LNCaP clone FGC (cell line): ENCODE results near the gene ACTN1.

ENCODE experiments used
- DNase-seq: peaks from one replicate; pipeline ENCODE4 v3.0.0-alpha.2; 2011; ENCODE audit warnings: low read depth
- H3K4me3 ChIP-seq: 2 replicates; pipeline ENCODE4 v1.5.1; 2011; ENCODE audit warnings: mild to moderate bottlenecking, low read depth, low read length, control low read depth
- TF ChIP-seq, protein P1 (sequence below): IDR thresholded peaks from 2 replicates; pipeline ENCODE4 v1.5.1; 2012; ENCODE audit warnings: mild to moderate bottlenecking; ENCODE audit not compliant: control insufficient read depth, insufficient read depth; ENCODE audit errors: extremely low read depth

ACTN1 gene

DNA sequence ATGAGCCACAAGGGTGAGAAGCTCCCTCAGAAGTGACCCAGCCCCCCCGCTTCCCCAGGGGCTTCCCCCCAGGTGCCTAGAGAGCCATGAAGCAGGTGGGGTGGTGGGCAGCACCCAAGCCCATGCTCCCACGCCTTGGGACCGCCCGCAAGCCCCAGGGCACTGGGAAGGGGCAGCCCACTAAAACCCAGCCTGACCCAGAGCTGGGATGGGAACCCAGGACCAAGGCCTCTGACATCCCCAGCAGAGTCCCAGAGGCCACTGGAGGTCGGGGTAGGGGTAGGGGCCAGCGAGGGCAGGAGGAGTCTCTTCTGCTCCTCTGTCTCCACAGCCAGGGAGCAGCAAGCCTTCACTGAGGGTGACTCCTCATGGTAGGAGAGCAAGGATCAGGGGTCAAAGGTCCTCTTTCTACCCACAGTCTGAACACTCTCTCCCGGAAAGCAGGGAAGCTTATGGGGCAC, 99.8 kb downstream of the ACTN1 start:
- H3K4me3 ChIP-seq = no peak overlapping the region
- DNase-seq = no peak
- TF ChIP-seq, protein P1, sequence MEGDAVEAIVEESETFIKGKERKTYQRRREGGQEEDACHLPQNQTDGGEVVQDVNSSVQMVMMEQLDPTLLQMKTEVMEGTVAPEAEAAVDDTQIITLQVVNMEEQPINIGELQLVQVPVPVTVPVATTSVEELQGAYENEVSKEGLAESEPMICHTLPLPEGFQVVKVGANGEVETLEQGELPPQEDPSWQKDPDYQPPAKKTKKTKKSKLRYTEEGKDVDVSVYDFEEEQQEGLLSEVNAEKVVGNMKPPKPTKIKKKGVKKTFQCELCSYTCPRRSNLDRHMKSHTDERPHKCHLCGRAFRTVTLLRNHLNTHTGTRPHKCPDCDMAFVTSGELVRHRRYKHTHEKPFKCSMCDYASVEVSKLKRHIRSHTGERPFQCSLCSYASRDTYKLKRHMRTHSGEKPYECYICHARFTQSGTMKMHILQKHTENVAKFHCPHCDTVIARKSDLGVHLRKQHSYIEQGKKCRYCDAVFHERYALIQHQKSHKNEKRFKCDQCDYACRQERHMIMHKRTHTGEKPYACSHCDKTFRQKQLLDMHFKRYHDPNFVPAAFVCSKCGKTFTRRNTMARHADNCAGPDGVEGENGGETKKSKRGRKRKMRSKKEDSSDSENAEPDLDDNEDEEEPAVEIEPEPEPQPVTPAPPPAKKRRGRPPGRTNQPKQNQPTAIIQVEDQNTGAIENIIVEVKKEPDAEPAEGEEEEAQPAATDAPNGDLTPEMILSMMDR = no peak

DNA sequence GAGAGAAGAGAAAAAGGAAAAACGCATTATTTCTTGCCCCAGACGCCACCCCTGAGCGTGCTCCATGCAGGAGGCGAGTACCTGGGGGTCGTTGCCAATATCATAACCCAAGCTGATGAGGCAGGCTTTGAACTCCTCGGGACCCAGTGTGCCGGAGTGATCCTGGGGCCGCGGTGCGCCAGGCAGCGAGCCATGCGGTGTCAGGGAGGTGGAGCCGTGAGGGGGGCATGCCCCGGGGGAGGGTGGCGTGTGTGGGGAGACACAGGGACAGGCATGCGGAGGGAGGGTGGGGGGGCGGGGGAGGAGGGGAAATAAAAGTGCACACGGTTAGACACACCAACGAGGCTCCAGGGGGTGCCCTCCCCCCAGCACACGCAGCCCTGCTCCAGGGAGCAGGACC, 100.2 kb downstream of the ACTN1 start:
- H3K4me3 ChIP-seq = no peak overlapping the region
- DNase-seq = no peak
- TF ChIP-seq, protein P1 = no peak

DNA sequence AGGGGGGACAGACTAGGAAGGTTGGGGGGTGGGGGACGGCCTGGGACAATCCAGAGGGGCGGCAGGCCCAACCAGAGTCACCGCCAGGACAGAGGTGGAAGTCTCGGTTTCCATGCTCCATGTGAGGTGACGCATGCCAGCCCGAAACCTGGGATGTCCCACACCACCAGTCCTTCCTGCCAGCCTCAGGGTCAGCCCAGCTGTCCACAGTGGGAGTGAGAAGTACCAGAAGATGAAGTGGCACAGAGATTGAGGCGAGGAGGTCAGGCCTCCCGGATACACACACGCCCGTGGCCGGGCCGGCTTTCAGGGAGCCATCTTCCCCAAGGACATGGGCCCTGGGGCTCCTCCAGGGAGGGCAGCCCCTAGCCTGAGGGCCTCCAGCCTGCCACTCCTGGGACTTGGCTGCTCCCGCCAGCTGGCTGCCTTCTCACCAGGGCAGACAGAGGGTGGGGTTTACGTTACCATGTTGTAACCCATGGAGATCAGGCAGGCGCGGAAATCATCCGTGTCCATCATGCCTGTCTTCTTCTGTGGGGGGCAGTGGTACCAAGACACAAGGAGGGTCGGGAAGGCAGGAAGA, 101.0 kb downstream of the ACTN1 start:
- no peak for DNase-seq
- TF ChIP-seq, protein P1 = no peak
- no peak overlapping the region for H3K4me3 ChIP-seq

DNA sequence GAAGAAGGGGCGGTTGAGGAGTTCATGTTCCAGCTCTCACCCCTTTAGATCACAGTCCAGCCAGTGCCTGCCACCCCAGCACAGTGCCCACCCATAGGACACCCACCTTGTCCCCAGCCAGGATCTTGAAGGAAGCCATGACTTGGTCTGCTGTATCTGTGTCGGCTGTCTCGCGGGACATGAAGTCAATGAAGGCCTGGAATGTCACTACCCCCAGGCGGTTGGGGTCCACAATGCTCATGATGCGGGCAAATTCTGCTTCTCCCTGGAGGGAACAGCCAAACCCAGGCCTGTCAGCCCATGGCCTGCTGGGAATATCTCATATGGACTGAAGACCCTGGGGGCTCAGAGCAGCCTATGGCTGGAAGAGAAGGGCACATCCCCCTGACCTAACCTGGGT, 102.1 kb downstream of the ACTN1 start:
- no peak for DNase-seq
- no peak overlapping the region for H3K4me3 ChIP-seq
- TF ChIP-seq, protein P1 = no peak

DNA sequence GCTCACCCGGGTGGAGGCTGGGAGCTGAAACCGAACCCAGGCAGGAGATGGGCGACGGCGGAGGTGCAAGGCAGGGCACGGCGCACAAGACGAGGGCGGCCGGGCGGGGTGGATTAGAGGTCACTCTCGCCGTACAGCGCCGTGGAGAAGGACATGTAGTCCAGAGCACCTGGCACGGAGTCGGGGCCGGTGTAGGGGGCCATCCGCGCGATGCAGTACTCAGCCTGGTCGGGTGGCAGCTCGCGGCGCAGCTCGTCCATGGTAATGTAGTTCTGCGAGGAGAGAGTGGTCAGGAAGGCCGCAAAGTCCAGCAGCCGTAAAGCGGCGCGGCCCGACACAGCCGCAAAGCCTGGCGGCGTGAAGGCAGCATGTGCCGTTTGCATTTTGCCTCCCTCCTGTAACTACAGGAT, 104.4 kb downstream of the ACTN1 start:
- H3K4me3 ChIP-seq = no peak overlapping the region
- TF ChIP-seq, protein P1 = no peak
- DNase-seq = no peak

DNA sequence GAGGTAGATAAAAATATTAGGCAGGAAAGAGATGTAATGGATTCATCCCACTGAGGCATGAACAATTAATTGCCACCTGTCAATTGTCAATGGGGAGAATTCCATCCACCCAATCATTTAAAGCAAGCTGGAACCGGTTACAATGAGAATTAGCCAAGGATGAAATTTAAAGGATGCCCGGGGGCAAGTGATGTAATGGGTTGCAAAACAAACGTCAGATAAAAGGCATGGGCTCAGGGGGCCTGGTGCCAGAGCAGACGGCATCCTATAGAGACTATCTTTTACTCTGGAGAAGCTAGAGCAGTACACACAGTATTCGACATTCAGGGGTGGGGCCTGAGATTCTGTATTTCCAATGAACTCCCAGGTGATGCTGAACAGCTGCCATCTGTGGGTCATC, 105.7 kb downstream of the ACTN1 start:
- no peak for DNase-seq

More for the DNA sequence above, 105.7 kb downstream of the ACTN1 start:
- TF ChIP-seq, protein P1 = no peak
- H3K4me3 ChIP-seq = no peak overlapping the region
